Measurements from ENCODE around the gene IGFL2.
"Not testable (repeated sequence)": the region's sequence is repeated elsewhere in the genome, so short reads cannot be mapped to it uniquely, and the experiment has no call there.

Gene IGFL2

DNA sequence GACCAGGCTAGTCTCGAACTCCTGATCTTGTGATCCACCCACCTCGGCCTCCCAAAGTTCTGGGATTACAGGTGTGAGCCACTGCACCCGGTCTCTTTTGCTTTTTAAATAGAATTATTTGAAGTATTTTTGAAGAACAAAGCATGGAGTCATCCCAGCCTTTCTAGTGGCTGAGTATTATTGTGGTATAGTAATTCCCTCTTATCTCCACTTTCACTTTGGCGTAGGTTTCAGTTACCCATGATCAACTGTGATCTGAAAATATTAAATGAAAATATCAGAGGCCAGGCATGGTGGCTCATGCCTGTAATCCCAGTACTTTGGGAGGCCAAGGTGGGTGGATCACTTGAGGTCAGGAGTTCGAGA is 44.6 kb downstream of the IGFL2 start:
- not testable (repeated sequence) for H3K27me3 ChIP-seq (ENCODE audit: control insufficient read depth in 1 of 2, insufficient read depth in 2 of 2, low read length in 2 of 2); H3K27ac ChIP-seq (ENCODE audit: low read depth, low read length); H3K4me1 ChIP-seq (ENCODE audit: insufficient read depth, low read length); H3K9ac ChIP-seq (ENCODE audit: low read length); H3K9me3 ChIP-seq (ENCODE audit: low read length); H3K36me3 ChIP-seq (ENCODE audit: insufficient read depth, low read length); H3K4me3 ChIP-seq (ENCODE audit: low read depth in 1 of 2, low read length in 2 of 2)

DNA sequence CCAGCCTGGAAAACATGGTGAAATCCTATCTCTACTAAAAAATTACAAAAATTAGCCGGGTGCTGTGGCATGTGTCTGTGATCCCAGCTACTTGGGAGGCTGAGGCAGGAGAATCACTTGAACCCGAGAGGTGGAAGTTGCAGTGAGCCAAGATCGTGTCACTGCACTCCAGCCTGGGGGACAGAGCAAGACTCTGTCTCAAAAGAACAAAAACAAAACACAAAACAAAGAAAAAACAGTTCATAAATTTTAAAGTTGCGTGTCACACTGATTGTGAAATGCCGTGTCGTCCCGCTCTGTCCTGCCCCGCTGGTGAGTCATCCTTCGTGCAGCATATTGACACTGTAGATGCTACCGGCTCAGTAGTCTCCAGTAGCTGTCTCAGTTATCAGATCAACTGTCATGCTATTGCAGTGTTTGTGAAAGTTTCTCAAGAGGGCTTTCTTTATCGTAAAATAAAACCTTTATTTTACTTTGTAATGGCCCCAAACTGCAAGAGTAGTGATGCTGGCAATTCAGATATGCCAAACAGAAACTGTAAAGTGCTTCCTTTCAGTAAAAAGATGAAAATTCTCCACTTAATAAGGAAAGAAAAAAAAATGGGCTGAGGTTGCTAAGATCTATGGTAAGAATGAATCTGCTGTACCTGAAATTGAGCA is 45.1 kb downstream of the IGFL2 start:
- peaks cover 0 to 4% of the 10 kb centered on the region in 2 donors for H3K27me3 ChIP-seq (ENCODE audit: control insufficient read depth in 1 of 2, insufficient read depth in 2 of 2, low read length in 2 of 2)
- H3K9me3 ChIP-seq (ENCODE audit: low read length) = no peaks in the 10 kb centered on the region
- H3K27ac ChIP-seq (ENCODE audit: low read depth, low read length) = no peak overlapping the region
- no peaks in the 10 kb centered on the region for H3K36me3 ChIP-seq (ENCODE audit: insufficient read depth, low read length)
- H3K4me1 ChIP-seq (ENCODE audit: insufficient read depth, low read length) = peaks cover 4% of the 10 kb centered on the region
- no peak overlapping the region for H3K9ac ChIP-seq (ENCODE audit: low read length)
- H3K4me3 ChIP-seq (ENCODE audit: low read depth in 1 of 2, low read length in 2 of 2) = no peak overlapping the region

DNA sequence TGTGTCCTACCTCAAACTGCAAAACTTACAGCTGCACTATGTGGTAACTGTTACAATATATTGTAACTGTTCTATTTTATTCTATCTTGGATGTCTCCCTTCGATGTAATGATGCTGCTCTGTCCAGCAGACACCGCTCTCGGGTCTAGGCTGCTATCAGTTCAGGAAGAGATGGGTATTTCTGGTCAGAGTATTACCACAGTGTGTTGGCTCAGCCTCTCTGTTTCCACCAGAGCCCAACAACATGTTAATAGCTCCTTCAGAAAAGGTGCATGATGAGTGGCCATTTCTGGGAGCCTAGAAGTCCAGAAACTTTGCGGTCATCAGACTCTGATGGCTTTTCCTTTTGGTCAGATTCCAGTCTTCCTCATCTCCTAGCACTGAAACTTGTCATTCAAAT is 45.6 kb downstream of the IGFL2 start:
- Histone ChIP-seq H3K27ac (ENCODE audit: low read depth, low read length) (no peak overlapping the region), H3K9ac (ENCODE audit: low read length) (no peak overlapping the region), H3K9me3 (ENCODE audit: low read length) (no peaks in the 10 kb centered on the region), H3K36me3 (ENCODE audit: insufficient read depth, low read length) (no peaks in the 10 kb centered on the region), H3K4me1 (ENCODE audit: insufficient read depth, low read length) (peaks cover 4% of the 10 kb centered on the region), H3K27me3 (ENCODE audit: control insufficient read depth in 1 of 2, insufficient read depth in 2 of 2, low read length in 2 of 2) (peaks cover 0 to 4% of the 10 kb centered on the region in 2 donors), H3K4me3 (ENCODE audit: low read depth in 1 of 2, low read length in 2 of 2) (no peak overlapping the region)

DNA sequence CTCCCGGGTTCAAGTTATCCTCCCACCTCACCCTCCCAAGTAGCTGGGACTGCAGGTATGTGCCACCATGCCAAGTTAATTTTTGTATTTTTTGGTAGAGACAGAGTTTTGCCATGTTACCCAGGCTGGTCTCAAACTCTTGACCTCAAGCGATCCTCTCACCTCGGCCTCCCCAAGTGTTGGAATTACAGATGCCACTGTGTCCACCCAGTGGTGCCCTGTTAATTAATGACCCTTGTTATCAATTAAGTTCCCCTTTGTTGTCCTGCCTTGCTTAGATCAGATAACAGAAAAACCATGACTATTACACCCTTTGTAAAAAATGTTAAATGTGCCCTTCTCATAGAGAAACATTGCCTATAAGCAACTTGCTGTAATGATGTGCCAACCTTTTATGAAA is 47.1 kb downstream of the IGFL2 start:
- no peaks in the 10 kb centered on the region for H3K9me3 ChIP-seq (ENCODE audit: low read length)
- no peaks in the 10 kb centered on the region for H3K36me3 ChIP-seq (ENCODE audit: insufficient read depth, low read length)
- no peak overlapping the region for H3K4me3 ChIP-seq (ENCODE audit: low read depth in 1 of 2, low read length in 2 of 2)
- H3K27me3 ChIP-seq (ENCODE audit: control insufficient read depth in 1 of 2, insufficient read depth in 2 of 2, low read length in 2 of 2) = peaks cover 0 to 4% of the 10 kb centered on the region in 2 donors
- H3K9ac ChIP-seq (ENCODE audit: low read length) = no peak overlapping the region
- H3K27ac ChIP-seq (ENCODE audit: low read depth, low read length) = no peak overlapping the region
- H3K4me1 ChIP-seq (ENCODE audit: insufficient read depth, low read length) = peaks cover 4% of the 10 kb centered on the region

DNA sequence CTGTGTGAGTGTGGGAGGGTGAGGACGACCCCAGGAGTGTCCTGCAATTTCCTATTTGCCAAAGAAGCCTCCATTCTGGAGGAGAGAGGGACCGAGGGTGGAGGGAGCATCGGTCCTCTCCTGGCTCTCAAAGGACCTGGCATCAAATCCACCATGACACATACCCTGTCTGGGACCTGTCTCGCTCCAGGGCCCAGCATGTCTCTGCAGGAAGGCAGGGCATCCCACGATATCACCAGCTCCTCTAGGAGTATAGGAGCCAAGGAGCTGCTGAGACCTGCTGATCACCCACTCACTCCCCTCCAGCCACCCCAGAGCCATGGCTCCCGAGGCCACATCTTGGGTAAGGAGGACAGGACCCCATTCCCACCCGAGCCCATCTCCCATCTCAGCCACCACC is 47.9 kb downstream of the IGFL2 start:
- H3K36me3 ChIP-seq (ENCODE audit: insufficient read depth, low read length); H3K4me1 ChIP-seq (ENCODE audit: insufficient read depth, low read length); H3K27me3 ChIP-seq (ENCODE audit: control insufficient read depth in 1 of 2, insufficient read depth in 2 of 2, low read length in 2 of 2); H3K27ac ChIP-seq (ENCODE audit: low read depth, low read length); H3K9me3 ChIP-seq (ENCODE audit: low read length); H3K4me3 ChIP-seq (ENCODE audit: low read depth in 1 of 2, low read length in 2 of 2); H3K9ac ChIP-seq (ENCODE audit: low read length): not testable (repeated sequence)

DNA sequence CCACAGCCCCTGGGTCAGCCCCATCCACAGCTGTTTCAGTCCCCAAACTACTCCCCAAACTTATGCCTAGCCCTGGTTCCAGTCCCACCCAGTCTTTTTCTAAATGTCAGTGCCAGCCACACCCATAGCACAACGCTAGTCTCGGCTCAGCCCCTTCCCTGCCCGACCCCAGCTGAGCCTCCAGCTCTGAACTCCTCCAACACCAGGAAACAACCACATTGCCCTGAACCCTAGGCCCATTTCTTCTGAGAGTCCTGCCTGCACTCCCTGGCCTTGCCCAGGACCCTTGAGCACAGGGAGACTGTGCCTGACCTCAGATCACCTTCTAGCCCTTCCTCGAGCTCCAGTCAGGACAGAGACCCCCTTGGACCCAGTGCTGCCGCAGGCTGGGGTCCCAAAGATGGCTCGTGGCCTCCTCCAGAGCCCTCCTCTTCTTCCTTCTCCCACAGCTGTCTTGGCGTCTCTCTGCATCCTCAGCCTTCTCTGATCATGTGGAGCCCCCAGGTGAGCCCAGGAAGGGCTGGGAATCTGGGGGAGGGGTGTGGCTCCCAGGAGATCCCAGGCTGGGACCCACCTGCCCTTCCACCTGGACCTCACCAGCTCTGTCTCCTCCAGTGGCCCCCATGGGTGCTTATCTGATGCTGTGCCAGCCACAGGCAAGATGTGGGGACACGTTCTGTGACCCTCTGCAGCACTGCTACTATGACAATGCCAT is 48.5 kb downstream of the IGFL2 start:
- Histone ChIP-seq H3K27me3 (ENCODE audit: control insufficient read depth in 1 of 2, insufficient read depth in 2 of 2, low read length in 2 of 2) (peaks cover 0 to 4% of the 10 kb centered on the region in 2 donors), H3K4me1 (ENCODE audit: insufficient read depth, low read length) (peaks cover 4% of the 10 kb centered on the region), H3K9ac (ENCODE audit: low read length) (no peak overlapping the region)

DNA sequence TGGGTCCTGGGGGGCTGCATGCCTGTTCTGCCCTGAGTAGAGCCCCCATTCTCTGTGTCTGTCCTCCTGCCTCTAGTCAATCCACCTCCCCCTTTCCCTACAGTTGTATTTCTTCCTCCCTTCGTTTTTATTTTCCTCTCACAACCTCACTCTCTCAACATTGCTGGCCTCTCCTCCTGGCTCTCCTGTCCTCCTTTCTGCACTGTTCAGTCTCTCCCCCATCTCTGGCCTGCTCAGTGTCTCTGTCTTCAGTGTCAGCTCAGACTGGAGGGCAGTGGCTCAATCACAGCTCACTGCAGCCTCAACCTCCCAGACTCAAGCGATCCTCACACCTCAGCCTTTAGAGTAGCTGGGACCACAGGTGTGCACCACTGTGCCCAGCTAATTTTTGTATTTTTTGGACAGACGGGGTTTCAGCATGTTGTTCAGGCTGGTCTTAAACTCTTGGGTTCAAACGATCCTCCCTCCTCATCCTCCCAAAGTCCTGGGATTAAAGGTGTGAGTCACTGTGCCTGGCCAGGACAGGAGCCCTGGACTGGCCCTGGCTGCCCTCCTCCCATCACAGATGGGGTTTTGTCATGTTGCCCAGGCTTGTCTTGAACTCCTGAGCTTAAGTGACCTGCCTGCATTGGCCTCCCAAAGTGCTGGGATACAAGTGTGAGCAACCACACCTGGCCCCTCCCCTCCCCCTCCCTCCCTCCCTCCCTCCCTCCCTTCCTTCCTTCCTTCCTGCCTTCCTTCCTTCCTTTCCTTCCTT is 49.5 kb downstream of the IGFL2 start:
- Histone ChIP-seq H3K9me3 (ENCODE audit: low read length) (no peaks in the 10 kb centered on the region), H3K4me3 (ENCODE audit: low read depth in 1 of 2, low read length in 2 of 2) (no peak overlapping the region), H3K36me3 (ENCODE audit: insufficient read depth, low read length) (no peaks in the 10 kb centered on the region), H3K27me3 (ENCODE audit: control insufficient read depth in 1 of 2, insufficient read depth in 2 of 2, low read length in 2 of 2) (peaks cover 0 to 4% of the 10 kb centered on the region in 2 donors), H3K9ac (ENCODE audit: low read length) (no peak overlapping the region), H3K4me1 (ENCODE audit: insufficient read depth, low read length) (peaks cover 4% of the 10 kb centered on the region), H3K27ac (ENCODE audit: low read depth, low read length) (no peak overlapping the region)

More for the DNA sequence above, 48.5 kb downstream of the IGFL2 start:
- H3K4me3 ChIP-seq (ENCODE audit: low read depth in 1 of 2, low read length in 2 of 2) = no peak overlapping the region
- no peaks in the 10 kb centered on the region for H3K36me3 ChIP-seq (ENCODE audit: insufficient read depth, low read length)
- no peaks in the 10 kb centered on the region for H3K9me3 ChIP-seq (ENCODE audit: low read length)
- H3K27ac ChIP-seq (ENCODE audit: low read depth, low read length) = no peak overlapping the region

DNA sequence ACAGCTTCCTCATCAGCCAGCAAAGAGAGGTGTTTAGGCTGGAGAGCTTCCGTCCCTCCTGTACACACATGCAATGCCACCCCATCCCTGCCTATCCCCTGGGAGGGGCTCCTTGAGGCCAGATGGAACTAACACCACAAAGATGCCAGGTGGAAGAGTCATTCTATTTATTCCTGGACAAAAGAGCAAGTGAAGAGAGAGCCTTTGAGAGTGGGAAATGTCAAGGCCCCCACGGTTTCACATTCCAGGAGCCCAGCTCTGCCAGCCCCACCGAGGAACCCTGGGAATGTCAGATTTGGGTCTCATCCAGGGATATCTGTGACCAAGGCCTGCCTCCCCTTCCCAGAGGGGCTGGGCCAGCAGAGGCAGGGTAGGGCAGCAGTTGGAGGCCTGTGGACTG is 50.7 kb downstream of the IGFL2 start:
- Histone ChIP-seq H3K27ac (ENCODE audit: low read depth, low read length) (no peak overlapping the region), H3K4me1 (ENCODE audit: insufficient read depth, low read length) (peaks cover 4% of the 10 kb centered on the region), H3K9me3 (ENCODE audit: low read length) (no peaks in the 10 kb centered on the region), H3K36me3 (ENCODE audit: insufficient read depth, low read length) (no peaks in the 10 kb centered on the region), H3K9ac (ENCODE audit: low read length) (no peak overlapping the region), H3K4me3 (ENCODE audit: low read depth in 1 of 2, low read length in 2 of 2) (no peak overlapping the region), H3K27me3 (ENCODE audit: control insufficient read depth in 1 of 2, insufficient read depth in 2 of 2, low read length in 2 of 2) (peaks cover 0 to 4% of the 10 kb centered on the region in 2 donors)

DNA sequence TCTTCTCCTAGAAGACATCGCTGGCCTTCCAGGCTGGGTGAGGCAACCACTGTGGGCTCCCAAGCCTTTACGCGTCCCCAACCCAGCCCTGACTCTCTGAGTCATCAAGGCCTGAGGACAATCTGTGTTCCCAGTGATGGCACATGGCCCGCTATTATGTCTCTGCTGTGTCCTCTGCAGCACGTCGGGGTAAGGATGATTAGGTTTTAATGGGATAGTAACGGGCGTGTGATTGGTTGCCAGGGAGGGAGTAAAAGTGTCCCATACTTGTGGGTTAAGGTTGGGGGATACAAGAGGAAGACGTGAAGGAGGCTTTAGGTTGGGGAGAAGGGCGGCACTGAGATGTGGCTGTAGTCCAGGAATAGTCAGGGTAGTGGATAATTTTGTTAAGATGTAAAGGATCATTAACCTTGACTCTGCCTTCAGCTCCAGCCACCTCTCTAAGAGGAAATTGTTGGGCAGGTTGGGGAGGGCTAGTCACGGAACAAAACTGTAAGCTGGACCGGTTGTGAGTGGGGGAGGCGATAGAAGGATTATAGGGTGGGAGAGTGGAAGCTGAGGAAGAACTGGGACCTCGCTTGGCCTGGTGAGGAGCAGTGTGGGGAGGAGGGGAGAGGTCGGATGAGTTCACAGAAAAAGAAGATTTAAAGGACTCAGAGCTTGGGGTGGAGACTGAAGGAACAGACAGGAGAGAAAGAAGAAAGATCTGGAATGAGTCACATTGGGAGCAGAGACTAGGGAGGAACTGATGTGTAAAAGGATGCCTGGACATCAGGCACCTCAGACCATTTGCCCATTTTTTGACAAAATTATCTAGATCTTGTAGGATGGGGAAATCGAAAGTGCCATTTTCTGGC is 53.6 kb downstream of the IGFL2 start:
- Histone ChIP-seq H3K27me3 (ENCODE audit: control insufficient read depth in 1 of 2, insufficient read depth in 2 of 2, low read length in 2 of 2) (peaks cover 0 to 2% of the 10 kb centered on the region in 2 donors), H3K27ac (ENCODE audit: low read depth, low read length) (no peak overlapping the region), H3K9me3 (ENCODE audit: low read length) (no peaks in the 10 kb centered on the region)

DNA sequence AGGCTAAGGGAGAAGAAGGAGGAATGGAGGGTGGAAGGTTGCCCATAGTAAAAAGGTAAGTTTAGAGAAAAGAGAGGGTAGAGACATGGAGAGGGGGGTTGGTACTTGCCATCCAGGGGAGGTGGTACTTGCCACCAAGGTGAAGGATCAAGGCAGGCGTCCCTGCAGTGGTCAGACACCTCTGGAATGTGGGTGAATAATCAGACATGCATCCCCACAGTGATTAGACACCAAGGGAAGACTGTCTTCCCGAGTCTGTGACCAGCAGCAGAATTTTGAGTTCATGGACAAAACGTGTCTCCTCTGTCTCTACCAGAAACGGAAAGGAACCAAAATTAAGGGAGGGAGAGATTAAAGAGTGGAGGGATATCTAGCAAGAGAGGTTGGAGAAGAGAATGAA is 54.4 kb downstream of the IGFL2 start:
- Histone ChIP-seq H3K36me3 (ENCODE audit: insufficient read depth, low read length) (no peaks in the 10 kb centered on the region), H3K27ac (ENCODE audit: low read depth, low read length) (no peak overlapping the region), H3K27me3 (ENCODE audit: control insufficient read depth in 1 of 2, insufficient read depth in 2 of 2, low read length in 2 of 2) (no peaks in the 10 kb centered on the region), H3K4me1 (ENCODE audit: insufficient read depth, low read length) (peaks cover 3% of the 10 kb centered on the region), H3K4me3 (ENCODE audit: low read depth in 1 of 2, low read length in 2 of 2) (no peak overlapping the region), H3K9ac (ENCODE audit: low read length) (no peak overlapping the region), H3K9me3 (ENCODE audit: low read length) (no peaks in the 10 kb centered on the region)

More for the DNA sequence above, 53.6 kb downstream of the IGFL2 start:
- Histone ChIP-seq H3K4me3 (ENCODE audit: low read depth in 1 of 2, low read length in 2 of 2) (no peak overlapping the region), H3K36me3 (ENCODE audit: insufficient read depth, low read length) (no peaks in the 10 kb centered on the region), H3K9ac (ENCODE audit: low read length) (no peak overlapping the region), H3K4me1 (ENCODE audit: insufficient read depth, low read length) (peaks cover 3% of the 10 kb centered on the region)
